Fibroblast of lung (primary cell): ENCODE results near the gene TMCC1. TPM values are rescaled to one million over a fixed set of nuclear protein-coding genes. Genes with fewer than 3 reads are reported as not detected.

Experiments
- DNase-seq, 2 donors: peaks; one replicate each; pipeline versions ENCODE4 v3.0.0 to v3.0.0-alpha.2; 2010; ENCODE audit warnings: low read depth in 2 of 2
- H2AFZ ChIP-seq: 2 replicates; pipeline ENCODE4 v1.5.1; 2012; ENCODE audit warnings: low read length, control low read depth, inconsistent platforms
- H3K27ac ChIP-seq: 2 replicates; pipeline ENCODE4 v1.5.1; 2011; ENCODE audit warnings: low read length, control low read depth; ENCODE audit not compliant: insufficient read depth
- H3K27me3 ChIP-seq: 2 replicates; pipeline ENCODE4 v1.5.1; 2011; ENCODE audit warnings: mild to moderate bottlenecking, low read length; ENCODE audit not compliant: control insufficient read depth, insufficient read depth
- H3K36me3 ChIP-seq: 2 replicates; pipeline ENCODE4 v1.5.1; 2011; ENCODE audit warnings: low read length; ENCODE audit not compliant: control insufficient read depth, insufficient read depth
- H3K4me1 ChIP-seq: 2 replicates; pipeline ENCODE4 v1.5.1; 2011; ENCODE audit warnings: low read length; ENCODE audit not compliant: control insufficient read depth, insufficient read depth; ENCODE audit errors: extremely low read depth
- H3K4me2 ChIP-seq: 2 replicates; pipeline ENCODE4 v1.5.1; 2011; ENCODE audit warnings: low read length, control low read depth; ENCODE audit not compliant: insufficient read depth; ENCODE audit errors: extremely low read depth
- H3K4me3 ChIP-seq, 4 experiments: fragments of 200-600 bp in 1 of 4; sonication (generic) in 1 of 4; replicated peaks in 1 of 4; 2 replicates each; pipeline ENCODE4 v1.5.1; 2011 to 2016; ENCODE audit warnings: low read length in 4 of 4, low read depth in 3 of 4, mild to moderate bottlenecking in 3 of 4, control low read depth in 2 of 4, inconsistent platforms in 1 of 4, mixed read lengths in 1 of 4; ENCODE audit not compliant: insufficient read depth in 1 of 4; ENCODE audit errors: control extremely low read depth in 1 of 4
- H3K79me2 ChIP-seq: 2 replicates; pipeline ENCODE4 v1.5.1; 2012; ENCODE audit warnings: mild to moderate bottlenecking, low read length, inconsistent platforms; ENCODE audit not compliant: control insufficient read depth, insufficient read depth
- H3K9ac ChIP-seq: 2 replicates; pipeline ENCODE4 v1.5.1; 2011; ENCODE audit warnings: mild to moderate bottlenecking, low read length, control low read depth; ENCODE audit not compliant: insufficient read depth
- H3K9me3 ChIP-seq: 2 replicates; pipeline ENCODE4 v1.5.1; 2012; ENCODE audit warnings: low read depth, low read length; ENCODE audit not compliant: control insufficient read depth, insufficient read depth
- H4K20me1 ChIP-seq: 2 replicates; pipeline ENCODE4 v1.5.1; 2011; ENCODE audit warnings: low read length; ENCODE audit not compliant: control insufficient read depth, insufficient read depth; ENCODE audit errors: extremely low read depth
- EZH2 ChIP-seq: IDR thresholded peaks from 2 replicates; pipeline ENCODE4 v1.5.1; 2012; ENCODE audit warnings: low read length, control low read depth, mild to moderate bottlenecking; ENCODE audit errors: missing control alignments
- polyA plus RNA-seq, 2 donors: library from polyadenylated mRNA; depleted of rRNA in 1 of 2; stranded (reverse) in 1 of 2; unstranded in 1 of 2; fragments of >200 nt; gene quantifications; 2 replicates each; pipeline ENCODE4 v1.2.1, GENCODE V29; 2011 to 2012; ENCODE audit warnings: missing spikeins in 1 of 2
- total RNA-seq: library from RNA; depleted of rRNA; stranded (reverse); fragments of >200 nt; gene quantifications from 2 replicates; pipeline ENCODE4 v1.2.1, GENCODE V29; 2014
- TF ChIP-seq, protein P1 (sequence below), 2 donors: IDR thresholded peaks in 1 of 2; conservative IDR thresholded peaks in 1 of 2; 1 replicate in 1 of 2; 2 replicates in 1 of 2; pipeline ENCODE4 v1.5.1; 2011 to 2012; ENCODE audit warnings: low read length in 2 of 2, control low read depth in 1 of 2, inconsistent platforms in 1 of 2, low read depth in 1 of 2, mild to moderate bottlenecking in 1 of 2

TMCC1 gene
- total and polyA plus RNA-seq, 2 donors (not counting 1 experiment from before 2014, with no cell fraction given), result 16.2 to 16.8 TPM

DNA sequence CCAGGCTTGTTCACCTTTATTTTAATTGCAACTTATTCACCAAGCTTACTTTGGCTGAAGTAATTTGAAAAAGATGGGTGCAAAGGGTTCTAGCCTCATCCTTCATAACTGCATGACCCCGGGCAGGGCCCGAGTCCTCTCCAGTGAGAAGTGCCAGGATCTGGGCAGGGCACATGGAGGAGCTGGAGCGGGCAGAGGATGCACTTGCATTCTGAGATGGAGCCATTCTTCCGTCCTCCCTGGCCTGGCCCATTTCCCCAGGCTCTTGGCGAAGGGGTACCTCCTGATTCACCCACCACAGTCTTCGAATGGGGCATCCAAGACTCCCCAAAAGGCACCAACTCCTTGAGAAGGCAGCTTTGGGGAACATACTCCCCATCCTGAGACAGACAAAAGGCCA, 264.5 kb downstream of the TMCC1 start:
- Histone ChIP-seq H3K27me3 (no peaks in the 10 kb centered on the region), H3K9ac (no peak overlapping the region), H3K4me3 (no peak overlapping the region), H3K27ac (no peak overlapping the region), H4K20me1 (no peaks in the 10 kb centered on the region), H2AFZ (no peak overlapping the region), H3K4me2 (no peak overlapping the region), H3K79me2 (no peaks in the 10 kb centered on the region), H3K36me3 (no peaks in the 10 kb centered on the region), H3K4me1 (peaks cover 22% of the 10 kb centered on the region), H3K9me3 (no peaks in the 10 kb centered on the region)
- DNase-seq, result no peak
- TF ChIP-seq, protein P1, sequence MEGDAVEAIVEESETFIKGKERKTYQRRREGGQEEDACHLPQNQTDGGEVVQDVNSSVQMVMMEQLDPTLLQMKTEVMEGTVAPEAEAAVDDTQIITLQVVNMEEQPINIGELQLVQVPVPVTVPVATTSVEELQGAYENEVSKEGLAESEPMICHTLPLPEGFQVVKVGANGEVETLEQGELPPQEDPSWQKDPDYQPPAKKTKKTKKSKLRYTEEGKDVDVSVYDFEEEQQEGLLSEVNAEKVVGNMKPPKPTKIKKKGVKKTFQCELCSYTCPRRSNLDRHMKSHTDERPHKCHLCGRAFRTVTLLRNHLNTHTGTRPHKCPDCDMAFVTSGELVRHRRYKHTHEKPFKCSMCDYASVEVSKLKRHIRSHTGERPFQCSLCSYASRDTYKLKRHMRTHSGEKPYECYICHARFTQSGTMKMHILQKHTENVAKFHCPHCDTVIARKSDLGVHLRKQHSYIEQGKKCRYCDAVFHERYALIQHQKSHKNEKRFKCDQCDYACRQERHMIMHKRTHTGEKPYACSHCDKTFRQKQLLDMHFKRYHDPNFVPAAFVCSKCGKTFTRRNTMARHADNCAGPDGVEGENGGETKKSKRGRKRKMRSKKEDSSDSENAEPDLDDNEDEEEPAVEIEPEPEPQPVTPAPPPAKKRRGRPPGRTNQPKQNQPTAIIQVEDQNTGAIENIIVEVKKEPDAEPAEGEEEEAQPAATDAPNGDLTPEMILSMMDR (conservative IDR thresholded peaks at IDR 0.05 in 1 of 2, IDR thresholded peaks at IDR 0.05 in 1 of 2; ENCODE audit: low read depth in 1 of 2, low read length in 2 of 2), result no peak
- no peak for TF ChIP-seq EZH2

GRCh38 chr3:129628169-129628522, 265.4 kb downstream of the TMCC1 start:
- Histone ChIP-seq H3K27me3 (no peaks in the 10 kb centered on the region), H3K4me3 (peak overlapping the region in 2 of 4 experiments; percentile 26 to 57), H2AFZ (no peak overlapping the region), H3K79me2 (no peaks in the 10 kb centered on the region), H3K9me3 (no peaks in the 10 kb centered on the region), H3K4me2 (peak overlapping the region; percentile 51), H3K4me1 (peaks cover 27% of the 10 kb centered on the region), H3K9ac (no peak overlapping the region), H3K36me3 (no peaks in the 10 kb centered on the region), H4K20me1 (no peaks in the 10 kb centered on the region), H3K27ac (peak overlapping the region; percentile 97)
- DNase-seq, result peak in 1 of 2 donors; percentile 88
- TF ChIP-seq, protein P1 (conservative IDR thresholded peaks at IDR 0.05 in 1 of 2, IDR thresholded peaks at IDR 0.05 in 1 of 2; ENCODE audit: low read depth in 1 of 2, low read length in 2 of 2), result no peak
- no peak for TF ChIP-seq EZH2

DNA sequence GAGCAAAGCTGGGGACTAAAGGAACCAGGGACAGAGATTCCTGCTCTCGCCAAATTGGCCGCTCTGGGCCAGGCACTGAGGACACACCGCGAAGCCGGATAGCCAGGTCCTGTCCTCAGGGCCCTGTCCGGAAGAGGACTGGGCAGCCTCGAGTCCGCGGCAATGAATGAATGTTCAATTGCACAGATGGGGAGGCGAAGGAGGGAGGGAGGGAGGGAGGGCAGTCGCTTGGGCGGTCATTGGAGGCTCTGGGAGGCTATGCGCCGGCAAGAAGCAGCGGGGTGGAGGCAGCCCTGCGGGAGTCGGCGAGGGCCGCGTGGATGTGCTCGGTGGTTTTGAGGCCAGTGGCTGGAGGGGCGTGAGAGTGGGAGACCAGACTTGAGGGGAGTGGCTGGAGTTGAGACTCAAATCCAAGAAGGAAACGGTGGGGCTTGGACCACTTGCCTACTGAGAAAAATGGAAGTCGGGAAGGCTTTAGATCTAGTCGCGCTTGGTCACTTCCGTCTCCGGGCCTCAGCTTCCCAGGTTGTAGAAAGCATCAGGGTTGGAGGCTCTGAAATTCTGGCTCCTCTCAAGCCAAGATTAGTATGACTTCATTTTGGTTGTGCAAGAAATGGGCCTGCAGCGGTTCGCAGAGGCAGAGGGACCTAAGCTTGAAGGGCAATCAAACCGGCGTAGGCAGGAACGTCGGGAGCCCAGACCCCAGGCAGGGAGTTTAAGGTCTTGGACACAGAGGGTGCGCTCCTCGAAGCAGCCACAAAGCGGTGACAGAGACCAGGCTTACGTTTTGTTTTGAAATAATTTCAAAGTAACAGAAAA, 266.0 kb downstream of the TMCC1 start:
- H2AFZ ChIP-seq, result peak overlapping the region; percentile 27
- peak overlapping the region; percentile 97 for H3K27ac ChIP-seq
- peak; percentile 71 to 88 for DNase-seq
- H3K4me2 ChIP-seq, result peak overlapping the region; percentile 83
- peak overlapping the region; percentile 32 to 57 (median 40) for H3K4me3 ChIP-seq
- no peaks in the 10 kb centered on the region for H3K79me2 ChIP-seq
- no peaks in the 10 kb centered on the region for H3K9me3 ChIP-seq
- H3K9ac ChIP-seq, result peak overlapping the region; percentile 76
- H3K27me3 ChIP-seq, result no peaks in the 10 kb centered on the region
- H3K4me1 ChIP-seq, result peaks cover 28% of the 10 kb centered on the region
- no peaks in the 10 kb centered on the region for H4K20me1 ChIP-seq
- no peak for TF ChIP-seq EZH2
- TF ChIP-seq, protein P1 (conservative IDR thresholded peaks at IDR 0.05 in 1 of 2, IDR thresholded peaks at IDR 0.05 in 1 of 2; ENCODE audit: low read depth in 1 of 2, low read length in 2 of 2), result peak; percentile 66 to 79
- H3K36me3 ChIP-seq, result no peaks in the 10 kb centered on the region
